Mucosa of descending colon (tissue), 3 donors: ENCODE data around the gene ANXA6. TPM values are rescaled to one million over a fixed set of nuclear protein-coding genes. Genes with fewer than 3 reads are reported as not detected.

Experiments
- ATAC-seq: fragments of 200-7000 bp; cut with Tn5 transposase; one replicate; pipeline ENCODE4 v1.9.1; 2020; ENCODE audit warnings: mild to moderate bottlenecking, moderate library complexity
- DNase-seq, 3 donors: peaks; one replicate each; pipeline ENCODE4 v3.0.0-alpha.2; 2020
- H3K36me3 ChIP-seq: fragments of 200-600 bp; one replicate; pipeline ENCODE4 v1.8.0; 2021; ENCODE audit warnings: low read depth, mild to moderate bottlenecking
- H3K4me1 ChIP-seq: fragments of 200-600 bp; one replicate; pipeline ENCODE4 v1.8.0; 2021; ENCODE audit warnings: low read depth, mild to moderate bottlenecking
- H3K4me3 ChIP-seq: fragments of 200-600 bp; one replicate; pipeline ENCODE4 v1.8.0; 2021; ENCODE audit warnings: mild to moderate bottlenecking
- H3K9me3 ChIP-seq: fragments of 200-600 bp; one replicate; pipeline ENCODE4 v1.8.0; 2021; ENCODE audit warnings: mild to moderate bottlenecking
- intact Hi-C, 2 donors: fragments of 100-400 bp; cut with DNase I in 1 of 2; cut with micrococcal nuclease in 1 of 2; formaldehyde crosslinking; loops; one replicate each; pipeline versions ENCODE4 v1.11.0 to v1.11.1; 2022; cut with DNase I, micrococcal nuclease
- total RNA-seq, 3 donors: library from RNA; stranded (reverse); fragmentation: NEBNext Ultra II Directional in 2 of 3; extraction: Animal tissue kit (Norgen Biotek cat#: 25700) in 2 of 3; gene quantifications; one replicate each; pipeline versions ENCODE4 v1.2.1 to v1.2.4, GENCODE V29; 2021 to 2023
- TF ChIP-seq, protein P1 (sequence below): fragments of 200-600 bp; IDR thresholded peaks from one replicate; pipeline ENCODE4 v1.8.0; 2022; ENCODE audit warnings: antibody characterized with exemption, mild to moderate bottlenecking
- donor health status: DM: no; HTN: no; CAD: no; lungs with moderate emphysema.
- donor health status: DM: no; HTN: no; CAD: no.
- donor health status: DM: no; HTN: yes; CAD: no.

ANXA6 gene
- total RNA-seq, 3 donors from 2014 or later, result 21.4 to 180 (median 68.0) TPM

GRCh38 chr5:151171529-151171928, 13.9 kb upstream of the ANXA6 start:
- Histone ChIP-seq H3K4me3 (no peak overlapping the region), H3K9me3 (no peaks in the 10 kb centered on the region), H3K4me1 (no peaks in the 10 kb centered on the region), H3K36me3 (no peaks in the 10 kb centered on the region)
- intact Hi-C loops, result no loop called here
- ATAC-seq (no peak), DNase-seq (no peak)
- TF ChIP-seq, protein P1, sequence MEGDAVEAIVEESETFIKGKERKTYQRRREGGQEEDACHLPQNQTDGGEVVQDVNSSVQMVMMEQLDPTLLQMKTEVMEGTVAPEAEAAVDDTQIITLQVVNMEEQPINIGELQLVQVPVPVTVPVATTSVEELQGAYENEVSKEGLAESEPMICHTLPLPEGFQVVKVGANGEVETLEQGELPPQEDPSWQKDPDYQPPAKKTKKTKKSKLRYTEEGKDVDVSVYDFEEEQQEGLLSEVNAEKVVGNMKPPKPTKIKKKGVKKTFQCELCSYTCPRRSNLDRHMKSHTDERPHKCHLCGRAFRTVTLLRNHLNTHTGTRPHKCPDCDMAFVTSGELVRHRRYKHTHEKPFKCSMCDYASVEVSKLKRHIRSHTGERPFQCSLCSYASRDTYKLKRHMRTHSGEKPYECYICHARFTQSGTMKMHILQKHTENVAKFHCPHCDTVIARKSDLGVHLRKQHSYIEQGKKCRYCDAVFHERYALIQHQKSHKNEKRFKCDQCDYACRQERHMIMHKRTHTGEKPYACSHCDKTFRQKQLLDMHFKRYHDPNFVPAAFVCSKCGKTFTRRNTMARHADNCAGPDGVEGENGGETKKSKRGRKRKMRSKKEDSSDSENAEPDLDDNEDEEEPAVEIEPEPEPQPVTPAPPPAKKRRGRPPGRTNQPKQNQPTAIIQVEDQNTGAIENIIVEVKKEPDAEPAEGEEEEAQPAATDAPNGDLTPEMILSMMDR, result no peak

- TF ChIP-seq, protein P1, result no peak
- ATAC-seq (no peak), DNase-seq (no peak)
- H3K9me3 ChIP-seq, result no peaks in the 10 kb centered on the region
- no peak overlapping the region for H3K4me3 ChIP-seq
- H3K4me1 ChIP-seq, result no peaks in the 10 kb centered on the region
- no peaks in the 10 kb centered on the region for H3K36me3 ChIP-seq
- intact Hi-C loops, result no loop called here
Measured at GRCh38 chr5:151168602-151169344, 11.2 kb upstream of the ANXA6 start.

DNA sequence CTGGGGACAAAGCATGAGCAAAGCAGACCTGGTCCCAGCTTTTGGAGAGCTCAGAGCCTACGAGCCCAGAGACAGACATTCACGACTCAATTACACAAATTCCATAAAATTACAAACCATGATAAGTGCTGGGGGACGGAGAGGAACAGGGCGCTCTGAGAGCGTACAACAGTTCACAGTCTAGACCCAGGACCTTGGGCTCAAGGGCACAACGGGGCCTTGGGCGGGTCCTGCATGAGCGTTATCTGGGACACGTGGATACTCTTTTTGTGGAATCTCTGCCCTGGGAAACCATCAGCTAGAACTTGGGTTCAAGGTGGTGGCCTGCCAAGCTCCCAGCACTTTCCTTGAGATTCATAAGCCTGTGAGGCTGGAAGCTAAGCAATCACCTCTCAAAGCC, 9.4 kb upstream of the ANXA6 start:
- DNase-seq (no peak), ATAC-seq (no peak)
- intact Hi-C loops, result no loop called here

DNA sequence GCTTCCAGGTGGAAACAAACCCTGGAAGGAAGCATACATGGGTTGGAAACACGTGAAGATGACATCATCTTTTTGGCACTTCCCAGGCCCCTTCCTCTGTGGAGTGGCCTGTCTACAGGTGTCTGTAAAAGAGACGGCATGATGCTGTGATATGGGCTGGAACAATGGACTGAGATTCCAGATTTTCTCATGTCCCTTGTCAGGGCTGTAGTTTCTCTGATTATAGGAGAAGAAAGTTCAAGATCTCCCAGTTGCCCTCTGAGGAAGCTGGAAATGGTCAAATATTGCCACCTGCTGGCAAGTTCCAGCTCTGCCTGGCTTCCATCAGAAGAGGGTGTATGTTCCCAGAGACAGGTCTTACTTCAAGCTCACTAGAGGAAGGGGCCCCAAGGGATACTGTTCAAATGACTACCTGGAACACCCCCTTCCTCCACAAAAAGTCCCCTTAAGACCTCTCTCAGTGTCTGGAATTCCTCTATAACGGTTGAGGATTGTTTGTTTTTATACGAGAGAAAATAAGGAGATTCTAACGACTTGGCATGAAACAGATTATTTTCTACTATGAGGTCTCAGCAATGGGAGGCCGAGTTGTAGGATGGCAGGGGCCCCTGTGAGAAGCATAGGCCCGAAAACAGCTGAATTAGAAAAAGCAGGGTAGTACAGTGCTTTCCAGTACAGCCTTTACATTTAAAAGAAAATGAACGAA, 7.3 kb upstream of the ANXA6 start:
- ATAC-seq (peak; percentile 94), DNase-seq (peak in 2 of 3 donors; percentile 79 to 89)
- Histone ChIP-seq H3K4me1 (no peaks in the 10 kb centered on the region), H3K9me3 (no peaks in the 10 kb centered on the region), H3K36me3 (no peaks in the 10 kb centered on the region), H3K4me3 (no peak overlapping the region)
- TF ChIP-seq, protein P1, result peak; percentile 81
- intact Hi-C loops, result loop anchor here (2.0 to 5.0 kb wide), 2 partner anchors 38 to 40 kb away; no protein-coding TSS in a partner anchor

More for the DNA sequence above, 9.4 kb upstream of the ANXA6 start:
- no peaks in the 10 kb centered on the region for H3K36me3 ChIP-seq
- H3K4me1 ChIP-seq, result no peaks in the 10 kb centered on the region
- no peaks in the 10 kb centered on the region for H3K9me3 ChIP-seq
- H3K4me3 ChIP-seq, result no peak overlapping the region
- TF ChIP-seq, protein P1, result no peak

- H3K9me3 ChIP-seq, result no peaks in the 10 kb centered on the region
- intact Hi-C loops, result loop anchor here in 1 of 2 donors (5.0 kb wide), 1 partner anchor 35 kb away; no protein-coding TSS in a partner anchor
- no peaks in the 10 kb centered on the region for H3K36me3 ChIP-seq
- TF ChIP-seq, protein P1, result no peak
- ATAC-seq (no peak), DNase-seq (no peak)
- H3K4me1 ChIP-seq, result no peaks in the 10 kb centered on the region
- no peak overlapping the region for H3K4me3 ChIP-seq
Measured at GRCh38 chr5:151162776-151163175, 5.2 kb upstream of the ANXA6 start.
